Stimulated activated CD8-positive, alpha-beta memory T cell treated with anti-CD3 and anti-CD28 coated beads, Interleukin-4, amount 100 ng/mL, for 4 hours (primary cell): ENCODE measurements around the gene ANTXR1.

Source experiments
- DNase-seq, 2 donors: peaks; one replicate each; pipeline ENCODE4 v3.0.0-alpha.2; 2020; ENCODE audit warnings: low read depth in 2 of 2, low spot score in 1 of 2

ANTXR1 gene

DNA sequence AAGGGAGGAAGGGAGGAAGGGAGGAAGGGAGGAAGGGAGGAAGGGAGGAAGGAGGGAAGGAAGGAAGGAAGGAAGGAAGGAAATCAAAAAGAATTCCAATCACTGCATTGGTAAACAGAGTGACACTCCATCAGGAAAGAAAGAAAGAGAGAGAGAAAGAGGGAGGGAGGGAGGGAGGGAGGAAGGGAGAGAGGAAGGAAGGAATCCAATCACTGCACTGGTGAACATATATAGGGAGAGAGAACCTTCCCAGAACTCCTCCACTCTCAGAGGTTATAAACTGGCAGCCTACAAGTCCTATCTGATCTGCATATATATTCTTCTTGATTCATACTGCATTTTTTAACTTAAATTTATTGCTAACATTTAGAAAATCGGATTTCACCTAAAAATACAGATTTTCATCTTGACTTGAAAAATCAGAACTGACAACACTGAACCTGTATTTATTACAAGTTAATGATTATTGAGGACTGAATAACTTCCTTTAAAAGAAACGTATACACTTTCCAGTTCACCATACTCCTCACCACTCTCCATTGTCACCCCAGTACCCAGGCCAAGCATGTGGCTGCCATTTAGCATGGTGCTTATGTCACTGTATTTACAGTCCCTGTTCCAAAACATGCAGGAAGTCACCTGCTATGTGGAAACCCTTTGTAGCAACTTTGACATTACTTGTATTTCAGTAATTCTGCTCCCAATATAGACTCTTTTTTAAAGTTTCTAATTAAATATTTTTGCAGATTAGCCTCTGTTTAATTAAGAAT, 83.5 kb downstream of the ANTXR1 start:
- DNase-seq: no peak

DNA sequence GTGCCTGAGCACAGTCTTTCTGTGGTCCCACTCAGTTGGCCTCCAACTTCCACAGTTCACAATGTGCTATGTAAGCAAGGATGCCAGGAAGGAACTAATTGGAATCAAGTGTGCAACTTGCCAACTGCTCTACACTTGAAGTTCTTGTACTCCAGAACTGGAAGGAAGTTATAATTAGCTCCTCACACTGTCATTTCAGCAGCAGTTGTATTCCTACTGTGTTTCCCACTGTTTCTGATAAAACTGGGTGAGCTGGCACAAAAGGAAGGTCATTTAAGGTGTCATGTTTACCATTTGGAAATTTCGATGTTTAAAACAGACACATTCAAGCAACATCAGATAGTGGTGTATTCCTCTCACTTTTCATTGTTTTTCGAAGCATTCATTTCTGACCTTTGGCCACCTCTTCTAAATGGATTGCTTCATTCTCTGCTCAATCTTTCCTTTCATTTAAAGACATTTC, 84.2 kb downstream of the ANTXR1 start:
- DNase-seq: no peak

DNA sequence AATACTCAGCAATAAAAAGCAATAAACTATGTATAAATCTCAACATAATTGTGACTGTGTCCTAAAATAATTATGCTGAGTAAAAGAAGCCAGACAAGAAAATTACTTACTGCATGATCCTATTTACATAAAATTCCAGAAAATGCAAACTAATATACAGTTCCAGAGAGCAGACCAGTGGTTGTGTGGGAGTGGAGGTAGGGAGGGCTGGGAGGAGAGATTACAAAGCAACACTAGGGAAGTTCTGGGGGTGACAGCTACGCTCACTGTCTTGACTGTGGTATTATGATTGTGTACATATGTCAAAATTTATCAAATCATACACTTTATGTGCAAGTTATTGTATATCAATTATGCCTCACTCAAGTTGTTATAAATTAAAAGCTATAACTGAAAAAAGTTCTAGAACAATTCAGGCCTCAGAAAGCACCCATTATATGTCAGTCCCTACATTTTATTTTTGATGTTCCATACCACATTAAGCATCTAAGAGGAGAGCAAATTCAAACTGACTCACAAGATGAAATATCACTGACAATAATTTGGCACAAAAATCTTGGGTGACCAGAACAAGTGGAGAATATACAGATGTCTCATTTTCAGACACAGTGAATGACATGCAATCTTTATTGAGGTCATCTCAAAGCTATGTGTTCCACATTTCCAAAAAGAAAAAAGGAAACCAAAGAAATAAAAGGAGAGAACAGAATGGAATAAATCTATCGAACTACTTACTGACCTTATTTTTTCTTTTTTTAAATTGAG, 85.1 kb downstream of the ANTXR1 start:
- DNase-seq: no peak

DNA sequence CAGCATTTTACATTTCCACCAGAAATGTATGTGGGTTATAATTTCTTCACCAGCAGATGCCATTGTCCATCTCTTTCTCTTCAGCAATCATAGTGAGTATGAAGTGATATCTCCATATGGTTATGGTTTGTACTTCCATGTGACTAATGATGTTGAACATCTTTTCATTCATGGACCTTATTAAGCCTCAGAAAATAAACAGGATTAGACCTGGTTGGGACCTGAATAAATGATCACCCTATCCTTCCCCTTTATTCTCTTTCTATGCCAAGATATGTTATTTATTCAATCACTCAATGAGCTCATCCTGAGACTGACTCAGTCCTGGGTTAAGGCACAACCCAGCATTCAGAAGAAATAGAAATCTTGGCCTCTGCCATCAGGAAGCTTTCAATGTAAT, 86.6 kb downstream of the ANTXR1 start:
- DNase-seq: no peak

DNA sequence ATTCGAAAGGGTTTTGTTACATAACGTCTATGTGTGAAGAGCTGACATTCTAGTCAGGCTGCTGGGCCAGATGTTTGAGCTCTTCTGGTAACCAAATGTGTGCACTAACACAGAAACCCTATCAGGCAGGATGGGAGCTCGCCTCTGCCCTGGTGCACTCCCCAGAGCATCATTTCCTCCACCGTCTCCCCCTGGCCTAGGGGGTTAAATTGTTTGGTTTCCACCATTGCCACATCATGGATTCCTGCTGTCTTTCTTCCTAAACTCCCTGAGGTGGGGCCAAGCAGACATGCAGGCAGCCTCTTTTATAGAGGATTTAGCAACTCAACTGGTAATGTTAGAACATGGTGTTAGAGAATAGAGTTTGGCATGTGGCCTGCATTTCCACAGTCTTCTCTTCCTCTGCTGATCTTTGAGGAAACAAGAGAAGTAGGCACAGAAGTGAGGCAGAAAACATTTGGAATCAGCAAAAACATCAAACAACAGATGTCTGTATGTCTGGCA, 87.3 kb downstream of the ANTXR1 start:
- no peak for DNase-seq

DNA sequence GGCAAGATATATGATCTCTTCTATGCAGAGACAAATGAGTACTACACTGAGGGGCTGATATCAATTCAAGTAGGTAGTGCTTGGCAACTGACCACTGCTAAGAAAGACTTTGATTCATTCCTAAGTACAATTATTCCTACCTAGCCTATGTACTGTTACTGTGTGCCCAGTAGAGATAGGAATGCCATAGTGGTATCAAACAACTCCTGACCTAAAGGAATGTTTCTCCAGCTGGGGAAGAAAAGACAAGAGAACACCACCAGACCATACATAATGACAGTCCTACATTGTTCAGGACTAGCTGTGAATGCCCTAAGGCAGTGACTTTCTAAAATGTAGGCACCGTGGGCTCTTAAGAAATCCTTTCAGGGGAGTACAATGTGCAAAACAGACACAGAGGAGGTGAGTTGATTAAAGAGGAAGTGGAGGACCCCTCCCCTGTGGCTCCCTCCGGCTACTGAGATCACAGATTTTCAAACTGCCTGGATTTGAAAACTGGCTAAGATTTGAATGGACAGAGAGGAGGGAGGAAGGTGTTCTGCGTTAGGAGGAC, 89.1 kb downstream of the ANTXR1 start:
- DNase-seq: no peak

DNA sequence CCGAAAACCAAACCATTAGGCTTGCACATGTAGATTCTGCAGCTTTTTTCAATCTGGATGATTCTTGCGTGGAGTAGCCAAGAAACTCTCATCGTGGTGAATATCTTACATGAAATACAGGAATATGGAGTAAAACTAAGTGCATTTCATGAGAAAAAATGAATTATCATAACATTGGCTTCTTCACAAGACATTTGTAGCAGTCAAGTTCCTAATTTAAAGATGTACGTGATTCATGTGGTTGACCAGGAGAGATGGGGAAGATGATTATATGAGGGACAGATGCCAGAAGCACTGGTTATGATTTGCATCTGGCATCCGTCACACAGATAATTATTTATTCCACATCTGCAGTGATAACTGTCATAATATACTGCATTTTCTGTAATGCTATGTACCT, 90.4 kb downstream of the ANTXR1 start:
- DNase-seq: no peak

DNA sequence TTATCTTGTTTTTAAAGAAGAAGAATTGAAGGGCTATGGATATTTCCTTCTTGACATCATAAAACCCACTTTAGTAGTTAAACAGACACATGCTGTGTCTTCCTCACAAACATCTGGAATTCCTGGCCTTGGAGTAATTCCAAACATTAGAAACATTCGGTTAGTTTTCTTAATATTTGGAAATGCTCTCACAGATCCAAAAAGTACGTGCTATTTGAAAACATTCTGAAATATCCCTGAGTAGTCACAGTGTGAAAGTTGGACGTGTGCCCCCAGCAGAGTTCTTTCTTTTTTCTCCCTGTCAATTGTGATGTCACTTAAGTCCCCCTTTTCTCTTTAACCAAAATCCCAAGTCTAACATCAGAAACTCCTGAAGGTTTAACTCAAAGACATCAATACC, 91.3 kb downstream of the ANTXR1 start:
- DNase-seq: no peak

DNA sequence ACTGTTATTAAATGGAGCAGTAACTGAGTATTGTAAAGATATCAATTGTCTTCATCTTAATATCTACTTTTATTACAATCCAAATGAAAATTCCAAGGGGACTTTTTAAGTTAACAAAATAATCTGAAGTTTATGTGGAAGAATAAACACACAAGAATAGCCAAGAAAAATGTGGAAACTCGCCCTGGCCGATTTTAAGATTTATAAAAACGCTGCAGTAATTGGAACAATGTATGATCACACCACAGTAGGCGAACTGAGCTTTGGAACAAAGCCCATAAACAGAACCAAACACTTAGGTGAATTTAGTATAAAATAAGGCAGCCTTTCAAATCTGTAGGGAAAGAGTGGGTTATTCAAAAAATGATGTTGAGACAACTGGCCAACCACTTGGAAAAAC, 96.3 kb downstream of the ANTXR1 start:
- no peak for DNase-seq

DNA sequence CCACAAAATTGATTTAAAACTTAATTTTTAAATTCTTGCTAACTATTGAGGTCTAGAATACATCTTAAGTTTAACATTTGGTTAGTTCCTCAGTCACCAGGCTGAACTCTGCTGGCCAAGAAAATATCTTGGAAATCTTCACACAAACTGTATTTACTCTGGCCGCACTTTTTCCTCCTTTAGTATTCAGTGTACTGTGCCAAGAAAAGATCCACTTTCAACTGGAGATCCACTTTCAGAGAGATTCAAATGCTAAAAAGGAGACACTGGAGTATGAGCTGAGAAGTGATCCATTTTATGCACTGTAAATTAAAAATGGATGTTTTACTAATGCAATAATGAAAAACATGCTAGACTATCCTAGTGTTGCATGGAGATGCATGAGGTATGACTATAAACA, 98.1 kb downstream of the ANTXR1 start:
- no peak for DNase-seq

DNA sequence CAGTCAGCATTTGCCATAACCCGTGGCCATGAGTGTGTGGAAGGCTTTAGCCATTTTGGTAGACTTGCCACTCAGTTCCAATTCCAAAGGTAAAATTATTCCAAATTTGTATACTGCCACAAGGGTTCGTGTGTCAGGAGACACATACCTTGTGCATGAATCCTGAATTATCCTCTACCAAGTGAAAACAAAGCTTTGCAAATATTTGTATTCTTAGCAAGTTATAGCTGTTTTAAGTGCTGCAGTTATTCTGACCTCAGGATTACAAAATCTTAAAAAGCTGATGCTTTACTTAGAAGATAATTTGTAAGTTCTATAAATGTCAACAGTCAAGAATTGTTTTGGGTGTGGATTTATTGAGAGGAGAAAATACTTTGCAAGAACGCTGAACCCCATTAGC, 100.6 kb downstream of the ANTXR1 start:
- no peak for DNase-seq

DNA sequence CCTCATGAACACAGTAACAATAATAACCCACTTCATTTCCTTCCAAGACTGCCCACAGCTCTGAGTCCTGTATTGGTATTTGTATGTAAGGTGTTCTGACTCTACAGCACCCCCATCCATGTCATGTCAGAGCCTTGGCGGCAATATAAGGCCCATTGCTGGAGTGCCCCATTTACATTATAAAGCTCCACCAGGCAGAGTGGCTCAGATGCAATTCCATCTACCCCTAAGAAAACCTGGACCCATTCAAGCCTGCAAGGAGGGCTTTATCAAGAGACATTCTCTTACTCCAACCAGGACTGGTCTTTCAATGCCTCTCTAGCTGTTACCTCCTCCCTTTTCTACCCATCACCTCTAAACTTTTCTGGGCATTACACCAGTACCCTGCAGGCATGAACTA, 101.6 kb downstream of the ANTXR1 start:
- no peak for DNase-seq

DNA sequence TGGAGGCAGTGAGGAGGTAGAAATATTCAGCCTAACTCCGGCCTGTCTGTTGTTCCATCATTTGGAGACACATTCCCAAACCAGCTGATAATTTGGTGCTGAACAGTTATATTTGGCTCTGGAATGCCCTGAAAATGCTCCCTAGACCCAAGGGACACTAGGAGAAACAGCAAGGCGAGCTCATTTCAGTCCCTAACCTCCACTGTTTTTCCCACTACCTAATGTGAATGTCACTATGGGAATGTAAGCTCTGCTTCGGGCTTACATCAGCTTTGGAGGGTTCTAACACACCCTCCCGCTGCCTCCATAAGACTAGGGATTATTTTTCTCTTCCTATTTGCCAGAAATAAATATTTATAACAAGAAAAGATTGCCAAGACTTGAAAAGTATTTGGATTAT, 103.5 kb downstream of the ANTXR1 start:
- DNase-seq: no peak

DNA sequence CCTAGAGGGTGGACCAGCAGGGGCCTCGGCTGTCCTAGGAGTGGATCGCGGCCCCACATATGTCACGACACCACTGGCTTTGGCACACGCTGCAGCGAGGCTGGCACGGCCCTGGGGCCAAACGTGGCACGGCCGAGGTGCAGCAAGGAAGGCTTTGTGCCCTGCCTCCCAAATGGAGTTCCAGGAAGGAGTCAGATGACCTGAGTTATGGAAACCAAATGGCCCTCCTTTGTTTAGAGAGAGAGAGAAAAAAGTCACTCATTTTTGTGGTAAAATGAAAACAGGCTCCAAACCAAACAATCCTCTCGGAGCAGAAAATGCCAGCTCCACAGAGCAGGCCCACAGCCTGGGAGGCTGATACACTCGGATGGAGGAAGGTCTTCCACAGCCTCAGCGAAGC, 105.6 kb downstream of the ANTXR1 start:
- DNase-seq: no peak

DNA sequence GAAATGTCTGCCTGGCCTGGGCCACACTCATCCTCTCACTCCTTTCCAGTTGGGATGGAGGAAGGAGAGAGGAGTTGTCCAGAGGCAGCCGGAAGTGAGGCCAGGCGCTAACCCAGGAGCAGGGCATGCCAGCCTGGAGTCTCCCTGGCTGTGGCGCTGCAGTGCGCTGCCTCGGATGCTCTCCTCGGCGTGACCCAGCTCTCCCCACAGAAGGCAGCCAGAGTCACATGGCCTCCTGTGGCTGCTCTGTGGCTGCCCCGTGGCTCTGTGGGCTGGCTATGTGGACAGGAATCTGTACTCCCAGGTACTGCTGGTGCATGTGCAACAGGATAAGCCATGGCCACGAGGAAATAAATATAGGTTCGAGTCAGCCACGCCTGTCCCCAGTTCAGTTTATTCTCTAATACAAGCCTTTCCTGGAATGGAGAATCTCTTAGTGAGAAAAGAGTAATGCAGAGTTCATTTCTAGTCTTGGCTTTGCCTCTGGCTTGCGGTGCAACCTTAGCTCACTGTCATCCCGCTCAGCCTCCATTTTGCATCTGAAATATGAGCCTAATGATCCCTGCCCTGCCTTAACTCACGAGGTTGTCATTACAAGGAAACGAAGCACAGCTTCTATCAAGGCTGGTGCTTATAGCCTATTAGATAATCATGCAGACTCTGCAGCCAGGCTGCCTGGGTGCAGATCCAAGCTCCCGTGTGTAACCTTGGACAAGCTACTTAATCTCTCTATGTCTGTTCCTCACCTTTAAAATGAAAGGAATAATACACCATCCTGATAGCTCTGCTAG, 106.3 kb downstream of the ANTXR1 start:
- no peak for DNase-seq

DNA sequence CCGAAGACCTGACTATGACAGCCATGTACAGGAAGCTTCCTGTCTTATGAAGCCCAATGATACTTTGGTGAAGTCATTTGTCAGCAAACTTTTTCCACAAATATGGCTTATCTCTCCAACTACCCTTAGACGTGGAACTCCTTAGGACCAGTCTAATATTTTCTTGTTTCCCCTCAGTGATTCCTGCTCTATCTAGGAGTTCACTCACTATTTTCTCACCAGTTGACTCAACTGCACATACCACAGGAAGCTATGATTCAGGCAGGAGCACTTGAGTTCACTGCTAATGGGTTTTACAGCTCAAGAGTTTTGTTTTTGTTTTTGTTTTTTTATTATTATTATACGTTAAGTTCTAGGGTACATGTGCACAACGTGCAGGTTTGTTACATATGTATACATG, 109.3 kb downstream of the ANTXR1 start:
- DNase-seq: no peak

DNA sequence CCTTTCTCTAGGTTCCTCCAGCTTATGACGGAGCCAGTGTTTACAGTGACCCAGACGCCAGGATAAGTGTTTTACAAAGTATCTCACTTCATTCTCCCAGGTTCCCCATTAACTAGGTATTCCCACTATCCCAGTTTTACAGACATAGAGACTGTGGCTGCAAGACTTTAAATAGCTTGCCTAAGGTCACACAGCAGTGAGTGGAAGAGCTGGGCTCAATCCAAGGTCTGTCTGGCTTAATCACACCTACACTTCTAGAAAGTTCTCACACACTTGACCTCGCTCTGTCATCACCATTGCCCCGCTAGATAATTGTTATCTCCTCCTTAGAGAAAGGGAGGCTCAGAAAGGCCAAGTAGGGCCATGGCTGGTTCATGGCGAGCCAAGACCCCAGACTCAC, 110.2 kb downstream of the ANTXR1 start:
- DNase-seq: no peak

DNA sequence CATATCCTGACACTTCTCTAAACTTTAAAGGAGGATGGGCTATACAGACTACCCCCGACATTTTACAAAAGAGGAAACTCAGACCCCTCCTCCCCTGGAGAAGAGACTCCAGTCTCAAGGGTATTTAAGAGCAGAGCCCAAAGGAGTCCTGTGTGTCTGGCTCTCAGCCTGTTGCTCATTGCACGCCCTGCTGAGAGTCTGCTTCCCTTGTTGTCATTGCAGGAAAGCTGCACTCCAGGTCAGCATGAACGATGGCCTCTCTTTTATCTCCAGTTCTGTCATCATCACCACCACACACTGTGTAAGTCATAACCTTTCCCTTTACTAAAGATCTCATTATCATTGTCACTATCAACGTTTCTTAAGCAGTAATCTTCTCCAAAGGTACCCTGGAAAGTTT, 111.4 kb downstream of the ANTXR1 start:
- no peak for DNase-seq

DNA sequence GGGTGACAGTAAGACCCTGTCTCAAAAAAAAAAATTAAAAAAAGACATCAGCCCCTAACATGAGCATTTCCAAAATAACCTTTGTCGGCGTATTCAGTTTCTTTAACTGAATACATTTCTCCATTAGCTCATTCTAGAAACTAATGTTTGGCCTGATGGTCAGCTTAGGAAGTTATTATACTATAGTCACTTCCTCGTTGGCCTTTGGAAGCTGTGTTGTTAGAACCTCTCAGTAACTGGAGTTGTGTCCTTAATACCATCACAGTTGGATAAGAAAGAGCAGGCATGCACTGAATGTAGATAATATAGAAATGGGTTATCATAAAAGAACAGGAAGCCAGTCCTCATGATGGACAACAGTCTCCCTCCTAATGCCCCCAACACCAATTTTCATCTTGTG, 112.8 kb downstream of the ANTXR1 start:
- DNase-seq: no peak

DNA sequence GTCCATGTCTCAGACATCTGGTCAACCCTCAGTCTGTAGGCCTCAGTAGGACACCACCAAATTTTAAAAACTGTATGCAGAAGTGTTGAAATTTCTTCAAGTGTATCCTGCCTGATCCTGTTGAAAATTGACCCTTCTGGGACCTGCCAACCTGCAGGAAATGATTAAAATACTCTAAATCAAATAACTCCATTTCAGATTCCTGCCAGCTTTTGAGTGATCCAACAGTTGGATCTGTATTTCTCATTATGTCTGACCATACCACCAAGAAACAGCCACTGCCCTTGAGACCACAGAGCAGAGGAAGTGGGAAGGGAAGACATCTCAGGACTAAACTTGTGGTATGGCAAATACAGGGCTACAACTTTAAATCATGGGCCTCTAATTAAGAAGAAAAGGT, 113.4 kb downstream of the ANTXR1 start:
- no peak for DNase-seq

DNA sequence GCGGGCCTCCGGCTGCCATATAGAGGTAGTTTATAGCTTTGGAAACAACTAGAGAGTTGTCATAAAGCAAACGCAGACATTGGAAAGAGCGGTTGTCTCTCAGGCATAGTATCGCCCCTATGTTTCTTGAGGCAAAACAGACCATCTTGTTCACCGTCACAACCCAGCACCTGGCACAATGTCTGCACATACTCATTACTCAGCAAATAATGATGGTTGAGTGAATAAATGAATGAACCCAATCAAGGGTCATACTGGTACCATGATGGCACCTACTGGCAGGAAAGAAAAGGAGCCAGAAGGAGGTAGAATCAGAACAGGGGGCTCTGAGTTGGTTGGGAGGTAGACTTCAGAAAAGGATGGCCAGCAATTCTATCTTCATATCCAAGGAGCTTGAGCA, 118.5 kb downstream of the ANTXR1 start:
- no peak for DNase-seq
